GM19328 (cell line): ENCODE measurements around the gene USP17L17.
"Not testable (repeated sequence)": the region's sequence is repeated elsewhere in the genome, so short reads cannot be mapped to it uniquely, and the experiment has no call there.

ENCODE experiments used
- ATAC-seq: cut with Tn5 transposase; IDR thresholded peaks from one replicate; pipeline ENCODE4 v1.9.1; 2021; ENCODE audit warnings: mild to moderate bottlenecking, moderate library complexity; ENCODE audit not compliant: unreplicated experiment

The USP17L17 gene, protein sequence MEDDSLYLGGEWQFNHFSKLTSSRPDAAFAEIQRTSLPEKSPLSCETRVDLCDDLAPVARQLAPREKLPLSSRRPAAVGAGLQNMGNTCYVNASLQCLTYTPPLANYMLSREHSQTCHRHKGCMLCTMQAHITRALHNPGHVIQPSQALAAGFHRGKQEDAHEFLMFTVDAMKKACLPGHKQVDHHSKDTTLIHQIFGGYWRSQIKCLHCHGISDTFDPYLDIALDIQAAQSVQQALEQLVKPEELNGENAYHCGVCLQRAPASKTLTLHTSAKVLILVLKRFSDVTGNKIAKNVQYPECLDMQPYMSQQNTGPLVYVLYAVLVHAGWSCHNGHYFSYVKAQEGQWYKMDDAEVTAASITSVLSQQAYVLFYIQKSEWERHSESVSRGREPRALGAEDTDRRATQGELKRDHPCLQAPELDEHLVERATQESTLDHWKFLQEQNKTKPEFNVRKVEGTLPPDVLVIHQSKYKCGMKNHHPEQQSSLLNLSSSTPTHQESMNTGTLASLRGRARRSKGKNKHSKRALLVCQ

DNA sequence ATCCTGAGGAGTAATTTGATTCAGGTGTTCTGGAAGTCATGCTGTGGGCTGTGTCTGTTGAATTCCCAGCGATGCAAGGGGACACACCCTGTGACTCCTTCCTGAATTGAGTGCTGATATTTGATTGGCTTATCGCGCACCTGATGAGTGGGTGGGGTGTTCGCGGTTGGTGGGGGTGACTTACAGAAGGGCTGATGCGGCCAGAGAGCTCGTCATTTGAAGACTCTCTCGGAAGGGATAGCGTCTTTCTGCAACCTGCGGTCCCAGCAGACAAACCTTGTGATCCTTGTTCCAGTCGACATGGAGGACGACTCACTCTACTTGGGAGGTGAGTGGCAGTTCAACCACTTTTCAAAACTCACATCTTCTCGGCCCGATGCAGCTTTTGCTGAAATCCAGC, at the start of gene USP17L17:
Gene USP17L17, plus strand, starts transcription at position 301 of the 400 bp plus-strand sequence. Its CDS starts 0 bp downstream, at position 301.
- not testable (repeated sequence) for ATAC-seq

DNA sequence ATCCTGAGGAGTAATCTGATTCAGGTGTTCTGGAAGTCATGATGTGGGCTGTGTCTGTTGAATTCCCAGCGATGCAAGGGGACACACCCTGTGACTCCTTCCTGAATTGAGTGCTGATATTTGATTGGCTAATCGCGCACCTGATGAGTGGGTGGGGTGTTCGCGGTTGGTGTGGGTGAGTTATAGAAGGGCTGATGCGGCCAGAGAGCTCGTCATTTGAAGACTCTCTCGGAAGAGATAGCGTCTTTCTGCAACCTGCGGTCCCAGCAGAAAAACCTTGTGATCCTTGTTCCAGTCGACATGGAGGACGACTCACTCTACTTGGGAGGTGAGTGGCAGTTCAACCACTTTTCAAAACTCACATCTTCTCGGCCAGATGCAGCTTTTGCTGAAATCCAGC, 33.3 kb upstream of the USP17L17 start, which contains the start of gene USP17L10:
Gene USP17L10, plus strand, starts transcription at position 301 of the 400 bp plus-strand sequence. Its CDS starts 0 bp downstream, at position 301.
- ATAC-seq = not testable (repeated sequence)

DNA sequence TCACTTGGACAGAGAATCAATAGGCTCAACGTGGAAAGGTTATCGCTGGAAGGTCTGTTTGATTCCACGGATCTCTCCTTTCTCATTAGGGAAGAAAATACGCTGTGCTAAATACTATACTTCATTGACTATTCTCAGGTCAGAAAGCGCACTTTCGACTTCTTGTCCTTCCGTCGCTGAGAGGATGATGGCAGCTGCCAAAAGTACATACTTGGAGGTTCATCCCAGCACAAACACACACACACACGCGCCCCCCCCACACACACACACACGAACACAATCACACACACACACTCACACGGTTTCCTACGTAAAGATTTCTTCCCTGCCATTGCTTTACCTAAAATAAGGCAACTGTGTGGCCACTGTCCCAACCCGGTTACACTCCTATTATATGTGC, 29.0 kb upstream of the USP17L17 start:
- not testable (repeated sequence) for ATAC-seq

DNA sequence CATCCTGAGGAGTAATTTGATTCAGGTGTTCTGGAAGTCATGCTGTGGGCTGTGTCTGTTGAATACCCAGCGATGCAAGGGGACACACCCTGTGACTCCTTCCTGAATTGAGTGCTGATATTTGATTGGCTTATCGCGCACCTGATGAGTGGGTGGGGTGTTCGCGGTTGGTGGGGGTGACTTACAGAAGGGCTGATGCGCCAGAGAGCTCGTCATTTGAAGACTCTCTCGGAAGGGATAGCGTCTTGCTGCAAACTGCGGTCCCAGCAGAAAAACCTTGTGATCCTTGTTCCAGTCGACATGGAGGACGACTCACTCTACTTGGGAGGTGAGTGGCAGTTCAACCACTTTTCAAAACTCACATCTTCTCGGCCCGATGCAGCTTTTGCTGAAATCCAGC, 28.6 kb upstream of the USP17L17 start, which contains the start of gene USP17L11:
Gene USP17L11, plus strand, starts transcription at position 301 of the 400 bp plus-strand sequence. Its CDS starts 0 bp downstream, at position 301.
- ATAC-seq = not testable (repeated sequence)

DNA sequence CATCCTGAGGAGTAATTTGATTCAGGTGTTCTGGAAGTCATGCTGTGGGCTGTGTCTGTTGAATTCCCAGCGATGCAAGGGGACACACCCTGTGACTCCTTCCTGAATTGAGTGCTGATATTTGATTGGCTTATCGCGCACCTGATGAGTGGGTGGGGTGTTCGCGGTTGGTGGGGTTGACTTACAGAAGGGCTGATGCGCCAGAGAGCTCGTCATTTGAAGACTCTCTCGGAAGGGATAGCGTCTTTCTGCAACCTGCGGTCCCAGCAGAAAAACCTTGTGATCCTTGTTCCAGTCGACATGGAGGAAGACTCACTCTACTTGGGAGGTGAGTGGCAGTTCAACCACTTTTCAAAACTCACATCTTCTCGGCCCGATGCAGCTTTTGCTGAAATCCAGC, 23.8 kb upstream of the USP17L17 start, which contains the start of gene USP17L12:
Gene USP17L12, plus strand, starts transcription at position 301 of the 400 bp plus-strand sequence. Its CDS starts 0 bp downstream, at position 301.
- ATAC-seq = not testable (repeated sequence)

DNA sequence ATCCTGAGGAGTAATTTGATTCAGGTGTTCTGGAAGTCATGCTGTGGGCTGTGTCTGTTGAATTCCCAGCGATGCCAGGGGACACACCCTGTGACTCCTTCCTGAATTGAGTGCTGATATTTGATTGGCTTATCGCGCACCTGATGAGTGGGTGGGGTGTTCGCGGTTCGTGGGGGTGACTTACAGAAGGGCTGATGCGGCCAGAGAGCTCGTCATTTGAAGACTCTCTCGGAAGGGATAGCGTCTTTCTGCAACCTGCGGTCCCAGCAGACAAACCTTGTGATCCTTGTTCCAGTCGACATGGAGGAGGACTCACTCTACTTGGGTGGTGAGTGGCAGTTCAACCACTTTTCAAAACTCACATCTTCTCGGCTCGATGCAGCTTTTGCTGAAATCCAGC, 19.1 kb upstream of the USP17L17 start, which contains the start of gene USP17L13:
Gene USP17L13, plus strand, starts transcription at position 301 of the 400 bp plus-strand sequence. Its CDS starts 0 bp downstream, at position 301.
- not testable (repeated sequence) for ATAC-seq

DNA sequence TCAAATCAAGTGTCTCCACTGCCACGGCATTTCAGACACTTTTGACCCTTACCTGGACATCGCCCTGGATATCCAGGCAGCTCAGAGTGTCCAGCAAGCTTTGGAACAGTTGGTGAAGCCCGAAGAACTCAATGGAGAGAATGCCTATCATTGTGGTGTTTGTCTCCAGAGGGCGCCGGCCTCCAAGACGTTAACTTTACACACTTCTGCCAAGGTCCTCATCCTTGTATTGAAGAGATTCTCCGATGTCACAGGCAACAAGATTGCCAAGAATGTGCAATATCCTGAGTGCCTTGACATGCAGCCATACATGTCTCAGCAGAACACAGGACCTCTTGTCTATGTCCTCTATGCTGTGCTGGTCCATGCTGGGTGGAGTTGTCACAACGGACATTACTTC, 13.4 kb upstream of the USP17L17 start:
- ATAC-seq = not testable (repeated sequence)

DNA sequence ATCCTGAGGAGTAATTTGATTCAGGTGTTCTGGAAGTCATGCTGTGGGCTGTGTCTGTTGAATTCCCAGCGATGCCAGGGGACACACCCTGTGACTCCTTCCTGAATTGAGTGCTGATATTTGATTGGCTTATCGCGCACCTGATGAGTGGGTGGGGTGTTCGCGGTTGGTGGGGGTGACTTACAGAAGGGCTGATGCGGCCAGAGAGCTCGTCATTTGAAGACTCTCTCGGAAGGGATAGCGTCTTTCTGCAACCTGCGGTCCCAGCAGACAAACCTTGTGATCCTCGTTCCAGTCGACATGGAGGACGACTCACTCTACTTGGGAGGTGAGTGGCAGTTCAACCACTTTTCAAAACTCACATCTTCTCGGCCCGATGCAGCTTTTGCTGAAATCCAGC, 9.6 kb upstream of the USP17L17 start, which contains the start of gene USP17L15:
Gene USP17L15, plus strand, starts transcription at position 301 of the 400 bp plus-strand sequence. Its CDS starts 0 bp downstream, at position 301.
- not testable (repeated sequence) for ATAC-seq

DNA sequence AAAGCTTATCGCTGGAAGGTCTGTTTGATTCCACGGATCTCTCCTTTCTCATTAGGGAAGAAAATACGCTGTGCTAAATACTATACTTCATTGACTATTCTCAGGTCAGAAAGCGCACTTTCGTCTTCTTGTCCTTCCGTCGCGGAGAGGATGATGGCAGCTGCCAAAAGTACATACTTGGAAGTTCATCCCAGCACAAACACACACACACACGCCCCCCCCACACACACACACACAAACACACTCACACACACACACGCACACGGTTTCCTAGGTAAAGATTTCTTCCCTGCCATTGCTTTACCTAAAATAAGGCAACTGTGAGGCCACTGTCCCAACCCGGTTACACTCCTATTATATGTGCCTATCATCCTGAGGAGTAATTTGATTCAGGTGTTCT, 5.2 kb upstream of the USP17L17 start:
- not testable (repeated sequence) for ATAC-seq

DNA sequence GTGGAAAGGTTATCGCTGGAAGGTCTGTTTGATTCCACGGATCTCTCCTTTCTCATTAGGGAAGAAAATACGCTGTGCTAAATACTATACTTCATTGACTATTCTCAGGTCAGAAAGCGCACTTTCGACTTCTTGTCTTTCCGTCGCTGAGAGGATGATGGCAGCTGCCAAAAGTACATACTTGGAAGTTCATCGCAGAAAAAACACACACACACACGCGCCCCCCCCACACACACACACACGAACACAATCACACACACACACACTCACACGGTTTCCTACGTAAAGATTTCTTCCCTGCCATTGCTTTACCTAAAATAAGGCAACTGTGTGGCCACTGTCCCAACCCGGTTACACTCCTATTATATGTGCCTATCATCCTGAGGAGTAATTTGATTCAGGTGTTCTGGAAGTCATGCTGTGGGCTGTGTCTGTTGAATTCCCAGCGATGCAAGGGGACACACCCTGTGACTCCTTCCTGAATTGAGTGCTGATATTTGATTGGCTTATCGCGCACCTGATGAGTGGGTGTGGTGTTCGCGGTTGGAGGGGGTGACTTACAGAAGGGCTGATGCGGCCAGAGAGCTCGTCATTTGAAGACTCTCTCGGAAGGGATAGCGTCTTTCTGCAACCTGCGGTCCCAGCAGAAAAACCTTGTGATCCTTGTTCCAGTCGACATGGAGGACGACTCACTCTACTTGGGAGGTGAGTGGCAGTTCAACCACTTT, 4.4 kb downstream of the USP17L17 start, which contains the start of gene USP17L18:
Gene USP17L18, plus strand, starts transcription at position 678 of the 728 bp plus-strand sequence. Its CDS starts 0 bp downstream, at position 678.
- ATAC-seq = not testable (repeated sequence)

DNA sequence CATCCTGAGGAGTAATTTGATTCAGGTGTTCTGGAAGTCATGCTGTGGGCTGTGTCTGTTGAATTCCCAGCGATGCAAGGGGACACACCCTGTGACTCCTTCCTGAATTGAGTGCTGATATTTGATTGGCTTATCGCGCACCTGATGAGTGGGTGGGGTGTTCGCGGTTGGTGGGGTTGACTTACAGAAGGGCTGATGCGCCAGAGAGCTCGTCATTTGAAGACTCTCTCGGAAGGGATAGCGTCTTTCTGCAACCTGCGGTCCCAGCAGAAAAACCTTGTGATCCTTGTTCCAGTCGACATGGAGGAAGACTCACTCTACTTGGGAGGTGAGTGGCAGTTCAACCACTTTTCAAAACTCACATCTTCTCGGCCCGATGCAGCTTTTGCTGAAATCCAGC, 9.4 kb downstream of the USP17L17 start, which contains the start of gene USP17L19:
Gene USP17L19, plus strand, starts transcription at position 301 of the 400 bp plus-strand sequence. Its CDS starts 0 bp downstream, at position 301.
- ATAC-seq = not testable (repeated sequence)

DNA sequence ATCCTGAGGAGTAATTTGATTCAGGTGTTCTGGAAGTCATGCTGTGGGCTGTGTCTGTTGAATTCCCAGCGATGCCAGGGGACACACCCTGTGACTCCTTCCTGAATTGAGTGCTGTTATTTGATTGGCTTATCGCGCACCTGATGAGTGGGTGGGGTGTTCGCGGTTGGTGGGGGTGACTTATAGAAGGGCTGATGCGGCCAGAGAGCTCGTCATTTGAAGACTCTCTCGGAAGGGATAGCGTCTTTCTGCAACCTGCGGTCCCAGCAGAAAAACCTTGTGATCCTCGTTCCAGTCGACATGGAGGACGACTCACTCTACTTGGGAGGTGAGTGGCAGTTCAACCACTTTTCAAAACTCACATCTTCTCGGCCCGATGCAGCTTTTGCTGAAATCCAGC, 14.1 kb downstream of the USP17L17 start, which contains the start of gene USP17L20:
Gene USP17L20, plus strand, starts transcription at position 301 of the 400 bp plus-strand sequence. Its CDS starts 0 bp downstream, at position 301.
- not testable (repeated sequence) for ATAC-seq

DNA sequence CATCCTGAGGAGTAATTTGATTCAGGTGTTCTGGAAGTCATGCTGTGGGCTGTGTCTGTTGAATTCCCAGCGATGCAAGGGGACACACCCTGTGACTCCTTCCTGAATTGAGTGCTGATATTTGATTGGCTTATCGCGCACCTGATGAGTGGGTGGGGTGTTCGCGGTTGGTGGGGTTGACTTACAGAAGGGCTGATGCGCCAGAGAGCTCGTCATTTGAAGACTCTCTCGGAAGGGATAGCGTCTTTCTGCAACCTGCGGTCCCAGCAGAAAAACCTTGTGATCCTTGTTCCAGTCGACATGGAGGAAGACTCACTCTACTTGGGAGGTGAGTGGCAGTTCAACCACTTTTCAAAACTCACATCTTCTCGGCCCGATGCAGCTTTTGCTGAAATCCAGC, 18.9 kb downstream of the USP17L17 start, which contains the start of gene USP17L21:
Gene USP17L21, plus strand, starts transcription at position 301 of the 400 bp plus-strand sequence. Its CDS starts 0 bp downstream, at position 301.
- ATAC-seq = not testable (repeated sequence)

DNA sequence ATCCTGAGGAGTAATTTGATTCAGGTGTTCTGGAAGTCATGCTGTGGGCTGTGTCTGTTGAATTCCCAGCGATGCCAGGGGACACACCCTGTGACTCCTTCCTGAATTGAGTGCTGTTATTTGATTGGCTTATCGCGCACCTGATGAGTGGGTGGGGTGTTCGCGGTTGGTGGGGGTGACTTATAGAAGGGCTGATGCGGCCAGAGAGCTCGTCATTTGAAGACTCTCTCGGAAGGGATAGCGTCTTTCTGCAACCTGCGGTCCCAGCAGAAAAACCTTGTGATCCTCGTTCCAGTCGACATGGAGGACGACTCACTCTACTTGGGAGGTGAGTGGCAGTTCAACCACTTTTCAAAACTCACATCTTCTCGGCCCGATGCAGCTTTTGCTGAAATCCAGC, 23.6 kb downstream of the USP17L17 start, which contains the start of gene USP17L22:
Gene USP17L22, plus strand, starts transcription at position 301 of the 400 bp plus-strand sequence. Its CDS starts 0 bp downstream, at position 301.
- not testable (repeated sequence) for ATAC-seq

DNA sequence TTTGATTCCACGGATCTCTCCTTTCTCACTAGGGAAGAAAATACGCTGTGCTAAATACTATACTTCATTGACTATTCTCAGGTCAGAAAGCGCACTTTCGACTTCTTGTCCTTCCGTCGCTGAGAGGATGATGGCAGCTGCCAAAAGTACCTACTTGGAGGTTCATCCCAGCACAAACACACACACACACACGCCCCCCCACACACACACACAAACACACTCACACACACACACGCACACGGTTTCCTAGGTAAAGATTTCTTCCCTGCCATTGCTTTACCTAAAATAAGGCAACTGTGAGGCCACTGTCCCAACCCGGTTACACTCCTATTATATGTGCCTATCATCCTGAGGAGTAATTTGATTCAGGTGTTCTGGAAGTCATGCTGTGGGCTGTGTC, 28.0 kb downstream of the USP17L17 start:
- not testable (repeated sequence) for ATAC-seq
